ENCODE results near the gene SBSN. TPM values are rescaled to one million over a fixed set of nuclear protein-coding genes. Genes with fewer than 3 reads are reported as not detected.

Gene SBSN
- total and polyA plus RNA-seq, 5 experiments from 2014 or later, result 0.31 TPM; not detected in 4

DNA sequence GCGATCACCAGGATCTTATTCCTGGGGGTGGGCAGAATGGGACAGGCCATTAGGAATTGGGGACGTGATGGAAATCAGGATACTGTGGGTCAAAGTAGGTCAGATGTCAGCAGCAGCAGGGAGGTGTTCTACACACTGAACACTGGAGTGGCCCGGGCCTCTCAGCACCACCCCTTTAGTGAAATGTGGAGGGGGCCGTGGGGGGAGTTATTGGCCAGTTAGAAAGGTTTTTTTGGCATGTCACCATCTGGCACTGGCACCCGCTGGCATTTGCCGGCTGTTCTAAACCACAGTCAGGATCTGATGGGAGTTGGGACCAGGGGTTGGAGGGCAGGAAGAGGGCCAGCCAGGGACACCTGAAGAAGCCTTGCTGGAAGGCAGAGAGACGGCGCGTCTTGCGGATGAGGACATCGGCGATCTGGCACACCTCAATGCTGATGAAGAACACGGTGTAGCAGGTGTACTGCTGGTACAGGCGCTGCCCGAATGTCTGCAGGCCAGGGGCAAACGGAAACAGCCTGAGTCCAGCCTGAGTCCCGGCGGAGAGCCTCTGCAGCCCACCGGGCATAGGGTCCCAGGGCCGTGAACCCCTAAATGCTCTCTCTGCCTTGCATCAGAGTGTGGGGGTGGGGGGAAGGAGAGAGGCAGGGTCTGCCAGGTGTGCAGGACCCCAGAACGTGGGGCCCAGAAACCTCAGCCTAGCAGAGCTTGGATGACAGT is 23.1 kb upstream of the SBSN start:
- no peak overlapping the region for H3K27ac Mint-ChIP-seq
- DNase-seq (peak in 1 of 10 donors; percentile 41), ATAC-seq (no peak)
- peaks cover 0 to 5% (median 0%) of the 10 kb centered on the region in 5 donors for H3K27me3 Mint-ChIP-seq
- no peak overlapping the region for H3K4me3 Mint-ChIP-seq
- H3K4me1 Mint-ChIP-seq, result peaks cover 16 to 25% (median 22%) of the 10 kb centered on the region in 4 donors
- POLR2A ChIA-PET, result no interaction called here
- H3K9me3 Mint-ChIP-seq, result no peaks in the 10 kb centered on the region
- H3K36me3 Mint-ChIP-seq, result peaks cover 0 to 8% (median 0%) of the 10 kb centered on the region in 3 donors

DNA sequence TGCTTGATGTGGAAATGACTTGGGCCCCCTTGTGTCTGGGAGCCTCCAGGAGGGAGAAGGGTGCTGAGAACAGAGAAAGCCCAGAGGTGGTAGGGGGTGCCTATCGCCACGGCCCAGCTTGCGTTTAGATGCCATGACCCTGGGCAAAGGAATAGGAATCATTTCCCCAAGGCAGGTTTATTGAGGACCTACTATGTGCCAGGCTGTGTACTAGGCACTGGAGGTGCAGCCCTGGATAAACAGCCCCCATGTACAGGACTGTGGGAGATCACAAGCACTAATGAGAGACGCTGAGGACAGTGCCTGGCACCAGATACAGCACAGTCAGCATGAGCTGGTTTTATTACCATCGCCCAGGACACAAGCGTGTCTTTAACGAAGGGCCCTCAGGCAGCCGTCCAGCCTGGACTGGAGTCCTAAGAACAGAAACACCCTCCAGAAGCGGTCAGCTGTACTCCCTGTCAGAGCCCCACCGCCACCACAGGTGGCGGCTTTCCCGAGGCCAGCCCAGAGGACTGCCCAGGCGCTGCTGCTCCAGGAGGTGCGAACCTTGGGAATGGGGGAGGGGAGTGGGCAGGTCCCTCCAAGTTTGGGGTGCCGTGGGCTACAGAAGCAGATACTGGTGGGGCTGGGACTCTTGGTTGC is 21.9 kb upstream of the SBSN start:
- no peaks in the 10 kb centered on the region for H3K9me3 Mint-ChIP-seq
- peaks cover 0 to 1% (median 0%) of the 10 kb centered on the region in 5 donors for H3K27me3 Mint-ChIP-seq
- DNase-seq, result peak in 1 of 10 donors; percentile 43
- H3K36me3 Mint-ChIP-seq, result peaks cover 0 to 8% (median 0%) of the 10 kb centered on the region in 3 donors
- POLR2A ChIA-PET, result interaction anchor here (0.6 kb wide), 1 partner anchor 33 kb away, joined by 4 read pairs; no protein-coding TSS in a partner anchor
- no peak for ATAC-seq
- H3K4me3 Mint-ChIP-seq, result no peak overlapping the region
- H3K27ac Mint-ChIP-seq, result peak overlapping the region in 1 of 10 donors; percentile 22
- peaks cover 17 to 28% (median 25%) of the 10 kb centered on the region in 4 donors for H3K4me1 Mint-ChIP-seq

DNA sequence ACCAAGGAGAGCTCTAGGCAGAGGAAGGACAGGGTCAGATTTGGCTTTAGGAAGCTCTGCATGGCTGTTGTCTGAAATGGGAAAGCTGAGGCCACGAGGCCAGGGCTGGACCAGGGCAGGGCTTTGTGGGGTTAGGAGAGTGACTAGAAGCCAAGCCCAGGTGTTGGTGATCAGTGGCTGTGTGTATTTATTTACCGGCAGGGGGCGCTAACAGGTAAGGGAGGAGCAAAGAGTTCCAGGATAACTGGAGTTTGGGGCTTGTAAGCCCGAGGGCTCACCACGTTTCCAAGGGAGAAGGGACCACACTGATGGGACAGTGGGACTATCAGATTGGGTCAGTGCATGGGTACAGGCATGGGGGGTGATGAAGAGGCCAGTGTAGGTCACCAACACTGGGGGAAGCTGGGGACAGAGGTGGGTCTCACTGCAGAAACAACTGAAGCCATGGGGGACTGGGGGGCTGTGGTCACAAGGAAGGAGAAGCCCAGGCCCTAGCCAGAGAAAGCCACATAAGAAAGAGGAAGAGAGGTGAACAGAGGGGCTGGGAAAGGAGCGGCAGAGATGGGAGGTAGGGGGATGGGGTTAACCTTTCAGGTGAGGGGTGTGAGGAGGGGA is 21.2 kb upstream of the SBSN start:
- POLR2A ChIA-PET, result no interaction called here
- Mint-ChIP-seq H3K4me3 (peak overlapping the region in 5 of 10 donors; percentile 23 to 66 (median 48)), H3K27me3 (peaks cover 0 to under 1% (median 0%) of the 10 kb centered on the region in 5 donors), H3K4me1 (peaks cover 20 to 35% (median 32%) of the 10 kb centered on the region in 4 donors), H3K36me3 (peaks cover 0 to 8% (median 0%) of the 10 kb centered on the region in 3 donors), H3K27ac (peak overlapping the region in 6 of 10 donors; percentile 2 to 75 (median 34)), H3K9me3 (no peaks in the 10 kb centered on the region)
- ATAC-seq (no peak), DNase-seq (peak; percentile 31 to 75 (median 56))

DNA sequence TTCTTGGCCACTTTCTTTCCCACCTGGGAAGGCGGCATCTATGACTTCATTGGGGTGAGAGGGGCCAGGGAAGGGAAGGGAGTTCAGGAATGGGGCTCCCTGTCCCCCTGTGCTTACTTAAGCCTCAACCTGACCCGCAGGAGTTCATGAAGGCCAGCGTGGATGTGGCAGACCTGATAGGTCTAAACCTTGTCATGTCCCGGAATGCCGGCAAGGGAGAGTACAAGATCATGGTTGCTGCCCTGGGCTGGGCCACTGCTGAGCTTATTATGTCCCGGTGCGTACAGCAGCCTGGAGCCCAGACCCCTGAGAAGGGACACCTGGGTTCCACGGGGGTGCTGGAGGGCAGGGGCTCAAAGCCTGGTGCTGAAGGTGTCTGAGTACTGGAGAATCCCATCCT is 18.4 kb upstream of the SBSN start:
- no peak for ATAC-seq
- Mint-ChIP-seq H3K4me1 (peaks cover 20 to 45% (median 34%) of the 10 kb centered on the region in 4 donors), H3K36me3 (peaks cover 0 to 8% (median 0%) of the 10 kb centered on the region in 3 donors), H3K27ac (peak overlapping the region; percentile 63 to 94 (median 87)), H3K4me3 (peak overlapping the region; percentile 76 to 92 (median 90)), H3K9me3 (no peaks in the 10 kb centered on the region), H3K27me3 (no peaks in the 10 kb centered on the region)
- POLR2A ChIA-PET, result no interaction called here
- no peak for DNase-seq

DNA sequence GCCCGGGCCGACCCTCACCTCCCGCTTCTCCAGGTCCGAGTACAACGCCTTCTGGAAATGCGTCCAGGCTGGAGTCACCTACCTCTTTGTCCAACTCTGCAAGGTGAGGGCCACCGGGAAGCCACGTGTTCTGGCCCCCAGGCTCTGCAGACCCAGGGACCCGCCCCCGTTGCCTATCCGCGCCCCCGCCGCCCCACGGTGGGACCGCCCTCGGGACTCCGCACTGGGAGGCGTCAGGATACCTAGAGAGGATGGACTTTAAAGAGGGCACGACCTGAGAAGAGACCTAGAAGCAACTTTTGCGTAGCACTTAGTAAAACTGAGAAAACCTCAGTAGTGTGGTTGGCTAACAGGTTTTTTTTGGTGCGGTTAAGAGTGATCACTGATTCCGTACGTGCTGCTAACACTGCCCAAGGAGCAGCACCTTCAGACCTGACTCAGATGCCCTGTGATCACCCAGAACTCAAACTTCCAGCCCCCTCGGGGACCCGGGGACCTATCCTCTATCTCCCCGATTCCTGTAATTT is 17.8 kb upstream of the SBSN start:
- ATAC-seq, result peak; percentile 54 to 60
- DNase-seq, result peak in 9 of 10 donors; percentile 18 to 53 (median 35)
- H3K9me3 Mint-ChIP-seq, result no peaks in the 10 kb centered on the region
- POLR2A ChIA-PET, result no interaction called here
- H3K4me3 Mint-ChIP-seq, result peak overlapping the region; percentile 76 to 92 (median 90)
- peaks cover 0 to 10% (median 0%) of the 10 kb centered on the region in 3 donors for H3K36me3 Mint-ChIP-seq
- peak overlapping the region; percentile 66 to 94 (median 87) for H3K27ac Mint-ChIP-seq
- H3K4me1 Mint-ChIP-seq, result peaks cover 20 to 45% (median 34%) of the 10 kb centered on the region in 4 donors
- H3K27me3 Mint-ChIP-seq, result no peaks in the 10 kb centered on the region

DNA sequence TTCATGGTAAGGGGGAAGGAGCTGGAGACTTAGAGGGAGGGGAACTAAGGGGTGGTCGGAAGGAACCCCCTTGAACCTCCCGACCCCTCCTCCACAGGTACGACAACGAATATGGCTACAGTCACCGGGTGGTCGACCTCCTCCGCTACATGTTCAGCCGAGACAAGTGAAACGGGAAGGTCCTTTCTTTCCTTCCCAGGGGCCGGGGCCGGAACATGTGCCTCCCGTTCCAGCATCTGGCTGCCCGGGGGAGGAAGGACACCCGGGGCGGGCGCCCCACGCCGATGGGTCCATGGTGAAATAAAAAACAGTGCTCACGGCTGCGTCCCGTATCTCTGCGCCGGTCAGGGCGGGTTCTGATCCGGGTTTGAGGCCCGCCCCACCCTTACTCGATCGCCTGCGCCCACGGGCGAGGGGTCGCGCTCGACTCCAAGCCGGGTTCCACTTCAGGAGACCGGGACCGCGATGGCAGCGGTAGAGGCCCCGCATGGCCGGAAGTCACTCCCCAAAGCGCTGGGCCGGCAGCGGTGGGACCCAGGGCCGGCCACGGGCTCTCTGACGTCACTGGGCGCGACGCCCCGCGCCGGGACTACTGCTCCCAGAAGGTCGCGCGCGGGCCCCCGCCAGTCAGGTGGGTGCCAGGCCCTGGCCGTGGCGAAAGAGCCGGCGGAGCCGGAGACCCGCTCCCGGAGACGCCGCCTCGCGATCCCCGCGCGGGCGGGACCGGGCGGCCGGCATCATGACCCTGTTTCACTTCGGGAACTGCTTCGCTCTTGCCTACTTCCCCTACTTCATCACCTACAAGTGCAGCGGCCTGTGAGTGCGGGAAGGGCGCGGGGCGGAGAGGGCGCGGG is 17.1 kb upstream of the SBSN start, which contains the start of gene TMEM147:
Gene TMEM147 (plus strand): TSS at position 626 of the 854 bp plus-strand sequence. CDS start 114 bp downstream, at position 740.
- ATAC-seq, result peak; percentile 87 to 89
- Mint-ChIP-seq H3K4me3 (peak within 1 kb of the TSS; percentile 76 to 93 (median 90)), H3K27ac (peak within 1 kb of the TSS; percentile 83 to 97 (median 93)), H3K9me3 (no peaks in the 10 kb centered on the region), H3K4me1 (peaks cover 22 to 45% (median 34%) of the 10 kb centered on the region in 4 donors), H3K27me3 (no peaks in the 10 kb centered on the region), H3K36me3 (peaks cover 0 to 10% (median 0%) of the 10 kb centered on the region in 3 donors)
- DNase-seq, result peak; percentile 56 to 87 (median 74)
- POLR2A ChIA-PET, result interaction anchor here (0.6 kb wide), 1 partner anchor 1243 kb away, joined by 4 read pairs; no protein-coding TSS in a partner anchor

DNA sequence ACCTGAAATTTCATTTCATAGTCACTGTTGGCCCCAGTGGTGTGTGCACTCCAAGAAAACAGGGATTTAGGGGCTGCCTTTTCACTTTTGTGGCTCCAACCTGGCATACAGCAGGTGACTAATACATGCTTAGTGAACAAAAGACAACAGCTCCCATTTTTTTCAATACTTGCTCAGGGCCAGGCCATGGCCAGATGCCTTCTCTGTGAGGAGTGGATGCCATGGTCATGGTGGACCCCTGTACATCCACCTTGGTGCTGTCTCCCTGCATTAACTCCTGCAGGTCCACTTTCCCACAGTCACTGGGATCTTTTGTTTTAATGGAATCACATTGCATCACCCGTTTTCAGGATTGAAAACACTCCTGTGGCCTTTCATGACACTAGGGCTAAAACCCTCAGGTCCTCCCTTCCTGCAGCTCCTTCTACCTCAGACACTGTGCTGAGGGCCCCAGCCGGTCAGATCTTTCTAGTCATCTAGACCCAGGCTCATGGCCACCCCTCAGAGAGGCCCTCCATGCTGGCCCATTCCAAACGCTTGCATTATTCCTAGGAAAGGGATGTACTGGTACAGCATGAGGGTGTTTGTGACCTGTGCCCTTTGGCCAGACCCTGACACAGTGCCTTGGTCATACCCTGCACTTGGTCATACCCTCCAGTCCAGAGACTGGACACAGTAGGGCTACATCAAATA is 16.1 kb upstream of the SBSN start:
- POLR2A ChIA-PET, result no interaction called here
- H3K27ac Mint-ChIP-seq, result peak overlapping the region in 9 of 10 donors; percentile 83 to 97 (median 94)
- H3K4me1 Mint-ChIP-seq, result peaks cover 23 to 49% (median 35%) of the 10 kb centered on the region in 4 donors
- no peaks in the 10 kb centered on the region for H3K9me3 Mint-ChIP-seq
- H3K27me3 Mint-ChIP-seq, result no peaks in the 10 kb centered on the region
- H3K4me3 Mint-ChIP-seq, result peak overlapping the region; percentile 76 to 93 (median 90)
- DNase-seq, result no peak
- ATAC-seq, result no peak
- peaks cover 0 to 10% (median 0%) of the 10 kb centered on the region in 3 donors for H3K36me3 Mint-ChIP-seq

DNA sequence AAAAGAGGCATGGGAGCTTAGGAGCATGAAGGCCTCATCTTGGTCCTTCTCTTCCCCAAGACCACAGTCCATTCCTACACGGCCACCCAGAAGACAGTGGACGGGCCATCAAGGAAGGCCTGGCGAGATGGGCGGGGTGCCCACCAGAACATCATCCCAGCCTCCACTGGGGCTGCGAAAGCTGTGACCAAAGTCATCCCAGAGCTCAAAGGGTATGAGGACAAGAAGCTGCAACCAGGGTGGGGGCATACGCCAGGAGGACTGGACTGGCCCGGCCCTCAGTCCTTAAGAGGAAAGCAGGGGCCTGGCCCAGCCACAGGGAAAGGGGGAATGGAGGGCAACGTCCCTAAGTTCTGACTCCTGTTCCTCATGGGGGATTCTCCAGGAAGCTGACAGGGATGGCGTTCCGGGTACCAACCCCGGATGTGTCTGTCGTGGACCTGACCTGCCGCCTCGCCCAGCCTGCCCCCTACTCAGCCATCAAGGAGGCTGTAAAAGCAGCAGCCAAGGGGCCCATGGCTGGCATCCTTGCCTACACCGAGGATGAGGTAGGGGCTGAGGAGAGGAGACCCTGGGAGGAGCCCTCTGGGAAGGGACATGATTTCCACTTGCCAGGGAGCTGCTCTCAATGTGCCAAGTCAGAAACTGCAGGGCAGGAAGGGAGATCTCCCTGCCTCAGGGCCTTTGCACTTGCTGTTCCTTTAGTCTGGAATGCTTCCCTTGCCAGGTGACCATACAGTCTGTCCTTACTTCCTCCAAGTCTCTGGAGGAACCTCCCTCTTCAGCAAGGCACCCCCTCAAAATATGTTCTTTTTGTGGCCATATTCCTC is 15.4 kb upstream of the SBSN start:
- peak overlapping the region in 5 of 10 donors; percentile 12 to 93 (median 26) for H3K4me3 Mint-ChIP-seq

DNA sequence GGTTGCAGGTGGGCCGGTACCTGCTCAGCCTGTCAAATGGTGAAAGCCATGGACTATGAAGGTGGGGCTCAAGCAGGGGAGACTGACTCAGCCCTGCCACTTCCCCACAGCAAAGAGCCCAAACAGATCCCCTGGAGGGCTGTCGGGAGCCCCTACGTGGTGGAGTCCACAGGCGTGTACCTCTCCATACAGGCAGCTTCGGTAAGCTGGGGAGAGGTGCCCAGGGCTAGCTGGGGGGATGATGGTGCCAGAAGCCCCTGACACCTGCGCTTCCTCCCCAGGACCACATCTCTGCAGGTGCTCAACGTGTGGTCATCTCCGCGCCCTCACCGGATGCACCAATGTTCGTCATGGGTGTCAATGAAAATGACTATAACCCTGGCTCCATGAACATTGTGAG is 14.1 kb upstream of the SBSN start:
- POLR2A ChIA-PET, result no interaction called here
- Mint-ChIP-seq H3K9me3 (no peaks in the 10 kb centered on the region), H3K4me3 (no peak overlapping the region), H3K36me3 (peaks cover 0 to 3% (median 0%) of the 10 kb centered on the region in 3 donors), H3K27me3 (no peaks in the 10 kb centered on the region), H3K4me1 (peaks cover 14 to 38% (median 27%) of the 10 kb centered on the region in 4 donors), H3K27ac (peak overlapping the region in 3 of 10 donors; percentile 34 to 74 (median 59))
- DNase-seq, result no peak
- ATAC-seq, result no peak

More for the DNA sequence above, 15.4 kb upstream of the SBSN start:
- peaks cover 0 to 8% (median 0%) of the 10 kb centered on the region in 3 donors for H3K36me3 Mint-ChIP-seq
- peak overlapping the region in 5 of 10 donors; percentile 16 to 97 (median 86) for H3K27ac Mint-ChIP-seq
- DNase-seq, result no peak
- H3K9me3 Mint-ChIP-seq, result no peaks in the 10 kb centered on the region
- peaks cover 15 to 43% (median 29%) of the 10 kb centered on the region in 4 donors for H3K4me1 Mint-ChIP-seq
- no peak for ATAC-seq
- H3K27me3 Mint-ChIP-seq, result no peaks in the 10 kb centered on the region
- POLR2A ChIA-PET, result no interaction called here

DNA sequence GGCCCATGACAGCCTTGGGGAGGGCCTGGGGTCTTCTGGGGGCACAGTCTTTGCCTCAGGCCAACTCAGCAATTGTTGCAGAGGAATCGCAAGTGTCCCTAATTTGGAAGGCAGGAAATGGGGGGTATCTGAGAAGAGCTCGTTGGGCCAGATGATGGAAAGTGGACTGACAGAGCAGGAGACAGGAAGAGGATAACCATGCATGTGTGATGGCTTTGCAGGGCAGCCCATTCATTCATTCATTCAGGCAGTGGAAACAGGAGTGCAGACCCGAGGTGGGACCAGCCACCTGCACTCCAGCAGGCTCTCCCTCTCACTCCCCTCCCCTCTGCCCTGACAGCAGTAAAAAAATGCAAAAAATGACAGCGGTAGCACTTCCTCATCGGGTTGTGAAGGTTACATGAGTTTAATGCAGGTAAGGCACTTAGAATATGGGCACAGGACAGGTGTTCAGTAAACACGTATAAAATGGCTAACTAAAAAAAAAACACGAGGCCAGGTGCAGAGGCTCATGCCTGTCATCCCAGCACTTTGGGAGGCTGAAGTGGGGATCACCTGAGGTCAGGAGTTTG is 12.3 kb upstream of the SBSN start:
- no peak for ATAC-seq
- Mint-ChIP-seq H3K27ac (peak overlapping the region in 6 of 10 donors; percentile 2 to 71 (median 29)), H3K36me3 (peaks cover 0 to 2% (median 0%) of the 10 kb centered on the region in 3 donors), H3K4me3 (peak overlapping the region in 1 of 10 donors; percentile 33), H3K9me3 (no peaks in the 10 kb centered on the region), H3K27me3 (no peaks in the 10 kb centered on the region), H3K4me1 (peaks cover 9 to 26% (median 18%) of the 10 kb centered on the region in 4 donors)
- POLR2A ChIA-PET, result no interaction called here
- DNase-seq, result no peak

Data from naive thymus-derived CD8-positive, alpha-beta T cell (primary cell).